Measurements from ENCODE around the gene SFXN4.
"Not testable (repeated sequence)": the region's sequence is repeated elsewhere in the genome, so short reads cannot be mapped to it uniquely, and the experiment has no call there.

The SFXN4 gene

DNA sequence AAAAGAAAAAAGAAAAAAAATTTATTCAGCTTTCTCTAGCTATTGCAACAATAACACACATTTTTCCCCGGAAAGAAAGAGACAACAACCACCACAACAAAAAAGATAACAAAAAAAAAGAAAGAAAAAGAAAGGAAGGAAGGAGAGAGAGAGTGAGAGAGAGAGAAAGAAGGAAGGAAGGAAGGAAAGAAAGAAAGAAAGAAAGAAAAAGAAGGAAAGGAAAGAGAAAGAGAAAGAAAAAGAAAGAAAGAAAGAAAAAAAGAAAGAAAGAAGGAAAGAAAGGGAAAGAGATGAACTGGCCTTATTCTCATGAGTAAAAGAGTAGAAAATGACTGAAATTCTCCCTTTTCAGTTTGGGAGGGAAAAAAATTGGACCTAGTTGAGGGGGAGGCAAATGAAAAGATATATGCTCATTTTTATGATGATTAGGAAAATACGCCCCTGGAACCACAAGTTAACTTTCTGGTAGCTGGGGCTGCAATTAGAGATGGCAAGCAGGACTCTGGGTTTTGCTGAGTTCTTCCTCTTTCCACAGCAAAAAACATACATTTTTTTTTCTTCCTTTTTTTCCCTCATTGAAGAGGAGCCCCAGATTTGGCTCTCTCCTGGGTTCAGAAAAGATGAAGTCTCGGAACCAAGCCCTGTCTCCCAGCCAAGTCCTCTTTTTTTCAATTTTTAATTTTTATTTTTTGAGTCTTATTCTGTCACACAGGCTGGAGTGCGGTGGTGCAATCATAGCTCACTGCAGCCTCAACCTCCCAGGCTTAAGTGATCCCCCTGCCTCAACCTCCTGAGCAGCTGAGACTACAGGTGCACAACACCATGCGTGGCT, 25.7 kb upstream of the SFXN4 start:
- no peak for DNase-seq (ENCODE audit: low read depth in 1 of 2, low spot score in 1 of 2)

DNA sequence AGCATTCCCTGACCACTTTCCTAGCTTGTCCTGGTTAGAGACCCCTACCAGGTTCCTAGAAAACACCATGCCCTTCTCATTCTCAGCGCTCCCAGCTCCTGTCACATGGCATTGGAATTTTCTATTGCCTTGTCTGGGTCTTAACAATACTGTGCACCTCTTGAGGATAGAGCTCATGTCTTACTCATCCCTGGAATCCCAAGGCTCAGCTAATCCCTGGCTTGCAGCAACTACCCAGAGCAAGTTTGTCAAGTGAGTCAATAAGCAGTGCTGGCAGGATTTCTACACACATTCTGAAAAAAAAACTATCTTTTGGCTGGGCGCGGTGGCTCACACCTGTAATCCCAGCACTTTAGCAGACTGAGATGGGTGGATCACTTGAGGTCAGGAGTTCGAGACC, 24.8 kb upstream of the SFXN4 start:
- DNase-seq (ENCODE audit: low read depth in 1 of 2, low spot score in 1 of 2): no peak

DNA sequence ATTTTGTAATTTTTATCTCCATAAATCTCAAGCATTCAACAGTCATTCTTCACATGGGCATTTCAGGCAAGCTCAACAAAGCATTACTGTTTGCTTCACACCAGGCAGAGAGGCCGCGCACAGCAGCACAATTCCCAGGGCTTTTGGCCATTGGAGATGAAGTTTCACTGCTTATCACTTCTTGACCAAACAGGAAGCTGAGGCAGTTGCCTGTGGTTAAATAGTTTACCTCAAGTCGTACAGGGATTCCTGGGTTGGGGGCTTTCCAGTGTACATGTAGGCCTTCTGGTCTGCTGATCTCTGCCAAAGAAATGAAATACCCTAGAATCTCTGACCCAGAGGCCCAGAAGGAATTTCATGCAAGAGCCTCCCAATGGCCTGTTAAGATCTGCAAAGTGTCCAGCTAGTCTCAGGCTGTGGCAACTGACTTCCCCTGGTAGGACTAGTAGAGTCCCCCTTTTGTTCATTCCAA, 24.3 kb upstream of the SFXN4 start:
- no peak for DNase-seq (ENCODE audit: low read depth in 1 of 2, low spot score in 1 of 2)

DNA sequence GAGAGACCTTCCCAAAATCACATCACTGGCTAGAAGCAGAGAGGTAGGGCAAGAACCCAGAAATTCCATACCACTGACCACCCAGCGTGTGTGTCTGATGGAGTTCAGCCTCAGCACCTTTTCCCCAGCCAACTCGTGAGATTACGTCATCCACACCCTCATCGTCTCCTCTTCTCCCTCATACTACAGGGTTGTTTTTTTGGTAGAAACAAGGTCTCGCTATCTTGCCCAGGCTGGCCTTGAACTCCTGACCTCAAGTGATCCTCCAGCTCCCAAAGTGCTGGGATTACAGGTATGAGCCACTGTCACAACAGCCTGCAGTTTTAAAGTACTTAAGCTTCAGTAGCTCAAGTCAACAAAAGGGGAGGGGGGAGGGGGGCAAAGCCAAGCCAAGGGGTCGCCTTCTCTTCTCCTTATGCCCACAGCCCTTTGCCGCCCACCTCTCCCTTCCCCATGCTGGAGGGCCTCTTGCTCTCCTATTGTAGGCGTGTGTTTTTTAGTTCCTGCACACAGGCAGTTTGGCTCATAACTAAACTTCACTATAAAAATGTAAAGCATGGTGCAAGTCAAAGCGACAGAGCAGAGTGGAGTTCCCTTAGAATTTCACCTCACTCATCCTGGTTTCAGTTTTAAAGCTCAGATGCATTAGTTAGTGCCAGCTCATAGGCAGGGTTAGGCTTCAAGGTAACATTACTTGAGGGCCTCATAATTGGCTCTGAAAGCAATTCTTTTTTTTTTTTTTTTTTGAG, 18.3 kb upstream of the SFXN4 start:
- DNase-seq (ENCODE audit: low read depth in 1 of 2, low spot score in 1 of 2): no peak

DNA sequence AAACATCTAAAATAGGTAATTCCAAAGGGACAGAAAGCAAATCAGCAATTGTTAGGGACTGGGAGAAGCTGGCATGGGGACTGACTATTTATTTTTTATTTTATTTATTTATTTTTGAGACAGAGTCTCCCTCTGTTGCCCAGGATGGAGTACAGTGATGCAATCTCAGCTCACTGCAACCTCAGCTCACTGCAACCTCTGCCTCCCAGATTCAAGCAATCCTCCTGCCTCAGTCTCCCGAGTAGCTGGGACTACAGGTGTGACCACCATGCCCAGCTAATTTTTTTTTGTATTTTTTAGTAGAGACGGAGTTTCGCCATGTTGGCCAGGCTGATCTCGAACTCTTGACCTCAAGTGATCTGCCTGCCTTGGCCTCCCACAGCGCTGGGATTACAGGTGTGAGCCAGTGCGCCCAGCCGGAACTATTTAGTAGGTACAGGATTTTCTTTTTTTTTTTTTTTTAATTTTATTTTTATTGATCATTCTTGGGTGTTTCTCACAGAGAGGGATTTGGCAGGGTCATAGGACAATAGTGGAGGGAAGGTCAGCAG, 15.4 kb upstream of the SFXN4 start:
- not testable (repeated sequence) for DNase-seq (ENCODE audit: low read depth in 1 of 2, low spot score in 1 of 2)

DNA sequence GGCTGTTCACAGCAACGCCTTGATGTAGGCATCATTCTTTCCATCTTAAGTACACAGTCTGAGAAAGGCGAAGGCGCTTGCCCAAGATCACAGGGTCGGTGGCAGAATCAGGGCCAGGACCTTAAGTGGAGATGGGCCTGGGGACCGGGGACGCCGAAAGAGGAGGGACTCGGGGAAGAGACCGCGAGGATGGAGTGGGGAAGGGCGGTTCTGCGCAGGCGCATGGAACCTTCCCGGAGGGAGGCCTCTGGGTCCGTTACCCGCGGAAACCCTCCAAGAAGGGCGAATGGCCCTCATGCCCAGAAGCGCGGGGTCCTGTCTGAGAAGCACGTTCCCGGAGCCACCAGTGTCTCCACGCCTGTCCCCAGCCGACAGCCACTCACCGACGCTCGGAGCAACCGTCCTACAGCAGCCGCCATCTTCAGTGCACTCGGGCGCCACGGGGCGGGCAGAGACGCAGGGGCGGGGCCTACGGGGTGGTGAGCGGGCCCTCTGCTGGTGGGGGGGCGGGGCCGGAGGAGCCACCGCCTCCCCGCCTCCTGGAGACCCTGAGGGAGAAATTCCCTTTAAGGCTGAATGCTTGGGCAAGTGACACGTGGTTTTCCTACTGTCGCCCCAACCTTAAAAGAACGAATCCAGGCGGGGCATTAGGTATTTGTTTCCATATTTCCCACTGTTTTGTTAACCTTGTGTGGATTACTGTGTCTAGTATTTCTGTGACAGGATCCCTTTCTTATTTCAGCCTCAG, 13.0 kb upstream of the SFXN4 start, which contains the start of gene PRDX3:
PRDX3 (minus strand) TSS at position 441 of the 748 bp plus-strand sequence; CDS start at position 419, 22 bp downstream.
- DNase-seq (ENCODE audit: low read depth in 1 of 2, low spot score in 1 of 2): peak; percentile 87 to 89

DNA sequence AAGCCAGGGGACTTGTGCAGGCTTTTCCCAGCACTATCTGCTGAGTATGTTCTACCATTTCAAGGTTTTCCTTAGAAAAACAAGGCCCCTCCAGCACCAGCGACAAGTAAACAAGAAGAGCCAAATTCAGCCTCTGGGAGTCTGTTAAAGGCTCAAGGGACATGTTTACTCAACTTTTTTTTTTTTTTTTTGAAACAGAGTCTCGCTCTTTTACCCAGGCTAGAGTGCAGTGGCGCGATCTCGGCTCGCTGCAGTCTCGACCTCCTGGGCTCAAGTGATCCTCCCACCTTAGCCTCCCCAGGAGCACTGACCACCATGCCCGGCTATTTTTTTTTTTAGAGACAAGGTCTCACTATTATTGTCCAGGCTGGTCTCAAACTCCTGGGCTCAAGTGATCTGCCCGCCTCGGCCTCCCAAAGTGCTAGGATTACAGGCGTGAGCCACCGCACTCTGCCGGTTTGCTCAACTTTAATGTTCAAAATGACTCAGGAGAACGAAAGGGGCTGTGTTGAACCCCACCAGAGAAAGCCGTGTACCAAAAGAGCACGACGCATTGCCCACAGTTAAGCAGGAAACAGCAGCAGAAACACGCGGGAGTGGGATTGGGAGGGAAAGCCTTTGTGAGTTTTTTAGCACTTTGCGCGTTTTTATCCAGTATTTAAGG, 12.3 kb upstream of the SFXN4 start:
- DNase-seq (ENCODE audit: low read depth in 1 of 2, low spot score in 1 of 2): no peak

DNA sequence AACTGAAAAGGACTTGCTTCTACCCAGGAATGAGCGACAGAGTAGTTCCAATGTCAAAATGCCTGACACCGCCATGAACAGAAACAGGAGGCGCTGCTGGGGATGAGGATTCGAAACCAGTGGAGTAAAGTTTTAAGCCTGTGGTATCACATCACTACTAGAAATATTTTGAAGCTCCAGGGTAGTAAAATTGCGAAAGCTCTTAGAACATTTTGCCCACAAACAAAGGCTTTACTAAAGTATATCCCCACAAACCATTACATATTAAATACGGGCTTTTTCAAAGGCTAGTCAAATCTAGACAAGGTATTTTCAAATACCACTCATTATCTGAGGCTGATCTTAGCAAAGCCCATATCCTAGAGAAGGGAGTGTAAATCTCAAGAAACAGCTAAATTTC, 10.7 kb upstream of the SFXN4 start:
- no peak for DNase-seq (ENCODE audit: low read depth in 1 of 2, low spot score in 1 of 2)

DNA sequence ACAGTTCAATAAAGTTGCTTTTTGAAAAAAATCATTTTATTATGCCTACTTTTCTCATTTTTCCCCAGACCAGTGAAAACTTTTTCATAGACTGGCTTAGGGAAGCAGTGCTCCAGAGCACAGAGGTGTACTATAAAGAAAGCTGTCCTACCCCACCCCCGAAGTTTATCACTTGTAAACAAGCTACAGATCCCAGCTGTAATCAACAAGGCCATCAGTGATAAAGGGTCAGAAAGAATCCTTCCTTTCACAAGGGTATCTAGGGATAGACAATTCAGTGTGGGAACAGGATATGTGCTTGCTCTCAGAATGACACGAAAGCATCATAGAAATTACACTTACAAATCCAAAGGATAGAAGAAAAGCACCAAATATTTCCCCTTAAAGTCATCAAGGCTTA, 8.6 kb upstream of the SFXN4 start:
- no peak for DNase-seq (ENCODE audit: low read depth in 1 of 2, low spot score in 1 of 2)

DNA sequence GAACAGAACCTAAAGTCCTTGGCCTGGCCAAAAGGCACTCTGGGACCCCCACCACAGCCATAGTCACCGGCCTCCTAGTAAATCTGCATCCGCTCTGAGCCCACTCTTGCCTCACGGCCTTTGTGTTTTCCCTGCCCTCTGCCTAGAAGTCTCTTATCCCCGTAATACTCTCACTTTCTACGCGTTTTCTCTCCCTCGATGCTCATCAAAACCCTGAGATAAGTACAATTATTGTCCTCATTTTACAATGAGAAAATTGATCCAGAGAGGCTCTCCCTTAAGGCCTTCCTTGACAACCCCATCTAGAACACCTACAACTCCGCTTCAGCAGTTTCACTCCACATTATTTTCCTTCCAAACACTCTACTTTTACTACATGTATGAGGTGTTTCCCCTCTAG, 1.5 kb upstream of the SFXN4 start:
- no peak for DNase-seq (ENCODE audit: low read depth in 1 of 2, low spot score in 1 of 2)

DNA sequence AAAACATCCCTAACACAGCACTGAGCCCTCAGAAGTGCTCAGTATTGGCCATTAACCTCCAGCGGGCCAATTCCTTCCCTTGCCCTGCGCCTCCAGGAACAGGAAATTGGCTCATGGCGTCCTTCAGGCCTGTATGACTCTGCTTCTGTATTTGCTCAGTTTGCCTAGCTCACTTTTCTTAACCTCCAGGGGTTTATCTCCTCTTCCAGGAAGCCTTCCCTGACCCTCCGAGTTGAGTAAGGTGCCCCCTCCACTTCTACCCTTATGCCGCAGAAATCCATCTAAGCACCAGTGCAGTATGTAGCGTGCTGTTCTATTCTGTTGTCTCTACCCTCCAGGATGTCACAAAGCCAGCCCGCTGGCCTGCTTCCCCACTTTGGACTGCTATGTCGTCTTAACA, 1.1 kb upstream of the SFXN4 start:
- no peak for DNase-seq (ENCODE audit: low read depth in 1 of 2, low spot score in 1 of 2)

DNA sequence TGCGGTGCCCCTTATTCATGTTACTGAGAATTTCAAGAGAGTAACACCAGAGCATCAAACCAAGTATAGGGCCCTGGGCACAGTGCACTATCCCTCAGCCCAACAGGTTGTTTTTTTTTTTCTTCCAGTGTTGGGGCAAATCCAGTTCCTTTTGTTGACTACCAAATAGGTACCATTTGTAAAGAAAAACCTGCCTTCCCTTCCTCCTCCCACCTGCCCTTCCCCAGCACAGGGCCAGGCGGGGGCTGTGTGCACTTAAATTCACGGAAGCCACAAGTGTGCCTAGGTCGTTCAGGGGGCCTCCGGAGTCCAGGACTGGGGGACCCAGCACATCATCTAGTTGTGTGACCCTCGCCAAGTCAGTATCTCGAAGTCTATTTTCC, 595 bp upstream of the SFXN4 start:
- no peak for DNase-seq (ENCODE audit: low read depth in 1 of 2, low spot score in 1 of 2)

DNA sequence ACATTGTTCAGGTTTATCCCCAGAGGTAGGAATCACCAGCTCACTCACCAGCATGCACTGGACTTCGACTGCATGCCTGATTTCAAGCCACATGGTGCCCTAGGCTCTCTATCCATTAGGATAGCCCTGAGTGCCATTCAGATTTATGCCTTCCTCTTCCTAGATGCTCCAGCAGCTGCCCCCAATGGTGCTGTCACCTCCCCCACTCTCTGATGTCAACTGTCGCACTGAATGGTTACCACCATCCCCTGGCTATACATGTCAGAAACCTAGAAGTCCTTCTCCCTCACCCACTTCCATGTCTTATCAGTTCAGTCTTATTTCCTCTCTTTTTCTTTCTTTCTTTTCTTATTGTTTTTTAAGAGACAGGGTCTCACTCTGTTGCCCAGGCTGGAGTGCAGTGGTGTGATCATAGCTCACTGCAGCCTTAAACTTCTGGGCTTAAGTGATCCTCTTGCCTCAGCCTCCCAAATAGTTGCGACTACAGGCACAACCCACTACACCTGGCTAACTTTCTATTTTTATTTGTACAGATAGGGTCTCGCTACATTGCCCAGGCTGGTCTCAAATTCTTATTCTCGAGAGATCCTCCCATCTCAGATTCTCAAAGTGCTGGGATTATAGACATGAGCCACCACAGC, 2.9 kb downstream of the SFXN4 start:
- no peak for DNase-seq (ENCODE audit: low read depth in 1 of 2, low spot score in 1 of 2)

DNA sequence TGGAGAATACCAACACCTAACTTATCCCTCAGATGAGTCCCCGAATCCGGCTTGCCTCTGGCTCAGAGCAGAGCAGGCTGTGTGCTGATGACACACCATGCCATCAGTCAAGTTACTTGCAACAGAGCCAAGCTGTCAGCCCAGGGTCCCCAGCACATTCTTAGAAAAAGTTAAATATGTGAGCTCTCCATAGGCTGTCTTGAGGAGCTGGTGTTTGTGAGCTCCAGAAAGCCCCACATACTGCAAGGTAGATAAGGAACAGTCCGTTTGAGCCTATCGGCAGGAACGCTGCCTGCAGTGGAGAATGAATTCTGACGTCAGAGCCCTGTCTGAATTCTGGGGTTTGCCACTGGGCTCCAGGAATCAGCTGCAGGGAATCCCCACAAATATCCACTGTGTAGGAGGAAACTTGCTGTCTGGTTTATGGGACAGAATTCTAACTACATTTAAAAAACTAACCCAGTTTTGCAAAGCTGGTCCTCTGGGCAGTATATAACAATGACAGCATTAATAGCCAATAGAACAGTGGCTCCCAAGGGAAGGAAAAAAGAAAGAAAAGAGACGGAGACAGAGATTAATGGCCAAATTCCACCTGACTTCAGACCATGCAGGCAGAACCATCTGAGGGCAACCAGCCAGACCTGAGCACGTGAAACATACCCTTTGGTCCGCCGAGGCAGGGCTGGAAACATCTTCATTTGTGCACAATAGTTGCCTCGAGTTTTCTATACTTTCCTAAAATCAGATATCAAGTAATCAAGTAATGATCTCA, 3.6 kb downstream of the SFXN4 start:
- DNase-seq (ENCODE audit: low read depth in 1 of 2, low spot score in 1 of 2): no peak

DNA sequence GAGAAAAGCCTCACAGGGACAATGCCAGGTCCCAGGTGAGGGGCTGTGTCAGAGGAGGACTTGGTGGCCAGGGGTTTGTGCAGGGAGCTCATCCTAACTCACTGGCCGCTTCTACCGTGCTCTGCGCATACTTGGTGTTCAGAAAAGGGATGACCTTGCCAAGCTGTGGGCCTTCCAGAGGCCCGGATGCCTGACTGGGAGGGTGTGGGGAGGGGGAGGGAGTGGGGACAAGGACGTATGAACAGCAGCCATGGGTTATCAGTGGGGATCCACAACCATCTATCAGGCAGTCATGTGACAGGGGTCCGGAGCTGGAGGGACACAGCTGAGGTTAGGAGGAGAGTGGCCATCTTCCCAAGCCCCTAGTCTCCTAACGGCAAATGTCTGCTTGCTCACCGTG, 6.2 kb downstream of the SFXN4 start:
- DNase-seq (ENCODE audit: low read depth in 1 of 2, low spot score in 1 of 2): no peak

DNA sequence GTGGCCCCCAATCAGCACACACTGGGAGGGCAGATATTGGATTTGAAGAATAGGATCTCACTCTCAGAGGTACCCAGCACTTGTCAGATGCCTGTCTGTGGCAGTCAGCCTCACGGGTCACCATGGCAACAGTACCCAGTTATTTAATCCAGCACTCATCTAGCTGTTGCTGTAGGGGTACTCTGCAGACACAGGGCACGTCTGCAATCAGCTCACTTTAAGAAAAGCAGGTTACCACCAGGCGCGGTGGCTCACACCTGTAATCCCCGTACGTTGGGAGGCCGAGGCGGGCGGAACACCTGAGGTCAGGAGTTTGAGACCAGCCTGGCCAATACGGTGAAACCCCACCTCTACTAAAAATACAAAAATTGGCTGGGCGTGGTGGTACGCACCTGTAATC, 11.9 kb downstream of the SFXN4 start:
- no peak for DNase-seq (ENCODE audit: low read depth in 1 of 2, low spot score in 1 of 2)

DNA sequence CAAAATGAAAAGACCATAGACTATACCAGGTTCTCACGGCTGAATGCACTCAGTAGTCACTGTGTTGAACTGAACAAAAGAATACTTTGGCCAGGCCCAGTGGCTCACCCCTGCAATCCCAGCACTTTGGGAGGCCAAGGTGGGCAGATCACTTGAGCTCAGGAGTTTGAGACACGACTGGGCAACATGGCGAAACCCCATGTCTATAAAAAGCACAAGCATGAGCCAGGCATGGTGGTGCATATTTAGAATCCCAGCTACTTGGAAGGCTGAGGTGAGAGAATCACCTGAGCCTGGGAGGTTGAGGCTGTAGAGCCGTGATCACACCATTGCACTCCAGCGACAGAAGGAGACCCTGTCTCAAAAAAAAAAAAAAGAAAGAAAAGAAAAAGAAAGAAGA, 12.5 kb downstream of the SFXN4 start:
- no peak for DNase-seq (ENCODE audit: low read depth in 1 of 2, low spot score in 1 of 2)

DNA sequence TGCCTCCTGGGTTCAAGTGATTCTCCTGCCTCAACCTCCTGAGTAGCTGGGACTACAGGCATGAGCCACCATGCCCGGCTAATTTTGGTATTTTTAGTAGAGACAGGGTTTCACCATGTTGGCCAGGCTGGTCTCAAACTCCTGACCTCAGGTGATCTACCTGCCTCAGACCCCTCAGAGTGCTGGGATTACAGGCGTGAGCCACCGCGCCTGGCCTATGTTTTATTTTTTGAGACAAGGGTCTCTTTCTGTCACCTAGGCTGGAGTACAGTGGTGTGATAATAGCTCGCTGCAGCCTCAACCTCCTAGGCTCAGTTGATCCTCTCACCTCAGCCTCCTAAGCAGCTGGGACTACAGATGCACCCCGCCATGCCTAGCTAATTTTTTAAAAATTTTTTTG, 13.9 kb downstream of the SFXN4 start:
- not testable (repeated sequence) for DNase-seq (ENCODE audit: low read depth in 1 of 2, low spot score in 1 of 2)

DNA sequence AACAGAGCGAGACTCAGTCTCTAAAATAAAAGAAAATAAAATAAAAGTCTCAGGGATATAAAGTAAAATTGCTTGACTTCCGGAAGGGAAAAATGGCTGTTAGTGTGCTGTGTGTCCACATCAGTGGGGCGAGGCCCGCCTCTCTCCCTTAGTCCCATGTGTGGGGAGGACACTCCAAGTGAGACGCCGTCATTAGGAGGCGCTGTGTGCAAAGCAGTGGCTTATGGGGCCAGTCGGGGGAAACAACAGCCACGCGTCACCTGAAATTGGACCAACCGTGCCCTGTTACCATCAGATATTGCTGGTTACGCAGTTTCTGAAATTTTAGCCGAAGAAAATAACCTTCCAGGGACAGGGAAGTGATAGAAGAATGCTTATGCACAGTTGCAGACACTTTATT, 15.8 kb downstream of the SFXN4 start:
- no peak for DNase-seq (ENCODE audit: low read depth in 1 of 2, low spot score in 1 of 2)

DNA sequence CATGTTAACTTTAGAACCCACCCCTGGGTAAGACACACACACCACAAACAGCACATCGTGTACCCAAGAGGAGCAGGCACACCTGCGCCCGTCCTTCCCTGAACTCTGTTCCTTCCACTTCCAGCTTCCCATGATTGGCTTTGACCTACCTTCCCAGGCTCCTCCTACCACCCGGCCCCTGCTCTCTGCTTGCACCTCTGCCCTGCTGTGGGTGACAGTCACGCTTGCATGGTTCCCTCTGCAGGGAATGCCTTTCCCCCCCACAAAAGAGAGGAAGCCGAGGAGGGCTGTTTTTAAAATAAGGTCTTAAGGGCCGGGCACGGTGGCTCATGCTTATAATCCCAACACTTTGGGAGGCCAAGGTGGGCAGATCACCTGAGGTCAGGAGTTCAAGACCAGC, 16.4 kb downstream of the SFXN4 start:
- DNase-seq (ENCODE audit: low read depth in 1 of 2, low spot score in 1 of 2): no peak
